ENCODE data around the gene FAT2.
"Not testable (repeated sequence)": the region's sequence is repeated elsewhere in the genome, so short reads cannot be mapped to it uniquely, and the experiment has no call there.

FAT2 gene

GRCh38 chr5:151579146-151579545, 12.0 kb downstream of the FAT2 start:
- not testable (repeated sequence) for H3K9me3 ChIP-seq (ENCODE audit: control insufficient read depth, low read length); H2BK5ac ChIP-seq (ENCODE audit: low read depth, low read length, poor library complexity, severe bottlenecking); H2BK12ac ChIP-seq (ENCODE audit: low read length in 2 of 2); DNase-seq; H3K4me3 ChIP-seq (ENCODE audit: insufficient read depth in 1 of 2, low read depth in 1 of 2, low read length in 2 of 2); H3K14ac ChIP-seq (ENCODE audit: low read length in 2 of 2); H3K23ac ChIP-seq (ENCODE audit: low read length in 2 of 2); H2BK120ac ChIP-seq (ENCODE audit: low read depth, low read length); H2AFZ ChIP-seq (ENCODE audit: low read depth, low read length); H4K8ac ChIP-seq (ENCODE audit: low read length); H3K9ac ChIP-seq (ENCODE audit: low read length); H3K18ac ChIP-seq (ENCODE audit: low read depth in 1 of 2, low read length in 2 of 2); H4K91ac ChIP-seq (ENCODE audit: low read length); H3K79me1 ChIP-seq (replicated peaks; ENCODE audit: low read length, poor library complexity, severe bottlenecking); H3K4me1 ChIP-seq (ENCODE audit: control insufficient read depth, insufficient read depth, low read depth, low read length); H2BK15ac ChIP-seq (ENCODE audit: low read depth, poor library complexity, severe bottlenecking); H3K36me3 ChIP-seq (ENCODE audit: control insufficient read depth in 1 of 2, insufficient read depth in 2 of 2, low read depth in 1 of 2, low read length in 2 of 2); H3K27ac ChIP-seq (ENCODE audit: low read length, poor library complexity, severe bottlenecking); H3K4ac ChIP-seq (ENCODE audit: low read depth in 1 of 2, low read length in 2 of 2); H3K4me2 ChIP-seq (ENCODE audit: low read length, poor library complexity, severe bottlenecking); H2AK5ac ChIP-seq (ENCODE audit: low read length, severe bottlenecking)
- peaks cover 0 to 21% of the 10 kb centered on the region in 2 experiments for H3K27me3 ChIP-seq (ENCODE audit: control insufficient read depth in 1 of 2, insufficient read depth in 1 of 2, low read length in 2 of 2)
- WGBS: no CpG with 5 or more reads among the region's 1 CpG

DNA sequence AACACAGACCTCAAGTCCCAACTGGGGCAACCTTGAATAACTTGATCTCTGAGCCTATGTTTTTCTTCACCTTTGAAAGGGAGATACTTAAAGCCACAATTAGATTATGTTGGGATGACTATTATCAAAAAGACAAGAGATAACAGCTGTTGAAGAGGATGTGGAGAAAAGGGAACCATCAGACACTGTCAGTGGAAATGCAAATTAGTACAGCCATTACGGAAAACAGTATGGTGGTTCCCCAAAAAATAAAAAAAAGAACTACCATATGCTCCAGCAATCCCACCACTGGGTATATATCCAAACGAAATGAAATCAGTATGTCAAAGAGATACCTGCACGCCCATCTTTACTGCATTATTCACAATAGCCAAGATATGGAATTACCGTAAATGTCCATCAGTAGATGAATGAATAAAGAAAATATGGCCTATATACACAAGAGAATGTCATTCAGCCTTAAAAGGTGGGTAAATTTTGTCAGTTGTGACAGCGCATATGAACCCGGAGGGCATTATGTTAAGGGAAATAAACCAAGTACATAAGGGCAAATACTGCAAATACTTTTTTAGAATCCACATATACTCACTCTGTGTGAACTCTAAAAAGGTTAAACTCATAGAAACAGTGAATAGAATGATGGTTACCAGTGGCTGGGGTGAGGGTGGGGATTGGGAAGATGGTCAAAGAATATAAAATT, 12.7 kb downstream of the FAT2 start:
- Histone ChIP-seq H3K27ac (ENCODE audit: low read length, poor library complexity, severe bottlenecking) (no peak overlapping the region), H3K14ac (ENCODE audit: low read length in 2 of 2) (no peak overlapping the region), H3K4me3 (ENCODE audit: insufficient read depth in 1 of 2, low read depth in 1 of 2, low read length in 2 of 2) (no peak overlapping the region), H2AFZ (ENCODE audit: low read depth, low read length) (no peak overlapping the region), H3K27me3 (ENCODE audit: control insufficient read depth in 1 of 2, insufficient read depth in 1 of 2, low read length in 2 of 2) (peaks cover 0 to 24% of the 10 kb centered on the region in 2 experiments), H4K91ac (ENCODE audit: low read length) (no peak overlapping the region), H3K4me2 (ENCODE audit: low read length, poor library complexity, severe bottlenecking) (no peak overlapping the region), H2BK15ac (ENCODE audit: low read depth, poor library complexity, severe bottlenecking) (no peak overlapping the region), H3K18ac (ENCODE audit: low read depth in 1 of 2, low read length in 2 of 2) (no peak overlapping the region), H3K36me3 (ENCODE audit: control insufficient read depth in 1 of 2, insufficient read depth in 2 of 2, low read depth in 1 of 2, low read length in 2 of 2) (no peaks in the 10 kb centered on the region), H2BK5ac (ENCODE audit: low read depth, low read length, poor library complexity, severe bottlenecking) (no peak overlapping the region), H3K9me3 (ENCODE audit: control insufficient read depth, low read length) (no peaks in the 10 kb centered on the region), H3K23ac (ENCODE audit: low read length in 2 of 2) (no peak overlapping the region), H3K4ac (ENCODE audit: low read depth in 1 of 2, low read length in 2 of 2) (no peak overlapping the region), H2AK5ac (ENCODE audit: low read length, severe bottlenecking) (no peak overlapping the region), H2BK120ac (ENCODE audit: low read depth, low read length) (no peak overlapping the region), H3K79me1 (replicated peaks; ENCODE audit: low read length, poor library complexity, severe bottlenecking) (no peaks in the 10 kb centered on the region), H3K4me1 (ENCODE audit: control insufficient read depth, insufficient read depth, low read depth, low read length) (peaks cover 2% of the 10 kb centered on the region), H2BK12ac (ENCODE audit: low read length in 2 of 2) (no peak overlapping the region), H3K9ac (ENCODE audit: low read length) (no peak overlapping the region), H4K8ac (ENCODE audit: low read length) (no peak overlapping the region)
- WGBS: 64% methylated on average over 1 of the region's 6 CpGs
- DNase-seq: no peak

GRCh38 chr5:151577566-151577965, 13.6 kb downstream of the FAT2 start:
- Histone ChIP-seq H3K18ac (ENCODE audit: low read depth in 1 of 2, low read length in 2 of 2) (no peak overlapping the region), H2BK5ac (ENCODE audit: low read depth, low read length, poor library complexity, severe bottlenecking) (no peak overlapping the region), H3K9ac (ENCODE audit: low read length) (no peak overlapping the region), H2AFZ (ENCODE audit: low read depth, low read length) (no peak overlapping the region), H3K23ac (ENCODE audit: low read length in 2 of 2) (no peak overlapping the region), H4K91ac (ENCODE audit: low read length) (no peak overlapping the region), H2BK120ac (ENCODE audit: low read depth, low read length) (no peak overlapping the region), H3K14ac (ENCODE audit: low read length in 2 of 2) (no peak overlapping the region), H3K27me3 (ENCODE audit: control insufficient read depth in 1 of 2, insufficient read depth in 1 of 2, low read length in 2 of 2) (peaks cover 0 to 16% of the 10 kb centered on the region in 2 experiments), H2AK5ac (ENCODE audit: low read length, severe bottlenecking) (no peak overlapping the region), H3K4me3 (ENCODE audit: insufficient read depth in 1 of 2, low read depth in 1 of 2, low read length in 2 of 2) (no peak overlapping the region), H4K8ac (ENCODE audit: low read length) (no peak overlapping the region), H3K9me3 (ENCODE audit: control insufficient read depth, low read length) (no peaks in the 10 kb centered on the region), H3K79me1 (replicated peaks; ENCODE audit: low read length, poor library complexity, severe bottlenecking) (no peaks in the 10 kb centered on the region), H3K36me3 (ENCODE audit: control insufficient read depth in 1 of 2, insufficient read depth in 2 of 2, low read depth in 1 of 2, low read length in 2 of 2) (no peaks in the 10 kb centered on the region), H3K4me2 (ENCODE audit: low read length, poor library complexity, severe bottlenecking) (no peak overlapping the region), H3K4ac (ENCODE audit: low read depth in 1 of 2, low read length in 2 of 2) (no peak overlapping the region), H3K27ac (ENCODE audit: low read length, poor library complexity, severe bottlenecking) (no peak overlapping the region), H3K4me1 (ENCODE audit: control insufficient read depth, insufficient read depth, low read depth, low read length) (peaks cover 2% of the 10 kb centered on the region), H2BK15ac (ENCODE audit: low read depth, poor library complexity, severe bottlenecking) (no peak overlapping the region), H2BK12ac (ENCODE audit: low read length in 2 of 2) (no peak overlapping the region)
- no peak for DNase-seq
- 72% methylated on average over 5 of the region's 5 CpGs for WGBS

DNA sequence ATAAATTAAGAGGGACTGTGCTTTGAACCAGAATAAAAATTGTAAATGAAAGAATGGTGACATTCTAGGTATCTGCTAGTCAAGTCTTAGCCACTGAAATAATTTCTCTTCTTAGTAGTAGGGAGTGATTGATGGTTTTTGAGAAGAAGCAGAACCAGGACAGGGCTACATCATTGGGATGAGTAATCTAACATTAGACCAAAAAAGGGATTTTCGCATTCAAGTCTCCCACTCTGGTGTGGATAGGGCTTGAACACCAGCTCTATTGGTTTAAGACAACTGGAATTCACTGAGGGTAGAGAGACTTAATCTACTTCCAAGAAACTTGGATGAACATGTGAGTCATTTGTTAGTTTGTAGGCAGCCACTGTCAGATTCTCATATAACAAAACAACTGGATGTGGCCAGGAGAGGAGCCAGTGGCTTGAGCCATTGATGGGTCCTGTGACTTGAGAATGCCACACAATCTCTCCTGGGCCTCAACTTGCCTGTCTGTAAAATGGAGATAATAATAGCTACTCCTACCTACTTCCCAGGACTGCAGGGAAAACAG, 16.6 kb downstream of the FAT2 start:
- Histone ChIP-seq H4K8ac (ENCODE audit: low read length) (no peak overlapping the region), H3K4me3 (ENCODE audit: insufficient read depth in 1 of 2, low read depth in 1 of 2, low read length in 2 of 2) (no peak overlapping the region), H2AFZ (ENCODE audit: low read depth, low read length) (no peak overlapping the region), H3K23ac (ENCODE audit: low read length in 2 of 2) (no peak overlapping the region), H3K4me2 (ENCODE audit: low read length, poor library complexity, severe bottlenecking) (no peak overlapping the region), H3K4ac (ENCODE audit: low read depth in 1 of 2, low read length in 2 of 2) (no peak overlapping the region), H3K18ac (ENCODE audit: low read depth in 1 of 2, low read length in 2 of 2) (no peak overlapping the region), H3K9me3 (ENCODE audit: control insufficient read depth, low read length) (no peaks in the 10 kb centered on the region), H3K79me1 (replicated peaks; ENCODE audit: low read length, poor library complexity, severe bottlenecking) (no peaks in the 10 kb centered on the region), H4K91ac (ENCODE audit: low read length) (no peak overlapping the region), H3K9ac (ENCODE audit: low read length) (no peak overlapping the region), H3K27me3 (ENCODE audit: control insufficient read depth in 1 of 2, insufficient read depth in 1 of 2, low read length in 2 of 2) (peaks cover 0 to 3% of the 10 kb centered on the region in 2 experiments), H3K4me1 (ENCODE audit: control insufficient read depth, insufficient read depth, low read depth, low read length) (peaks cover 3% of the 10 kb centered on the region), H2AK5ac (ENCODE audit: low read length, severe bottlenecking) (no peak overlapping the region), H2BK15ac (ENCODE audit: low read depth, poor library complexity, severe bottlenecking) (no peak overlapping the region), H3K27ac (ENCODE audit: low read length, poor library complexity, severe bottlenecking) (no peak overlapping the region), H3K14ac (ENCODE audit: low read length in 2 of 2) (no peak overlapping the region), H2BK120ac (ENCODE audit: low read depth, low read length) (no peak overlapping the region), H2BK12ac (ENCODE audit: low read length in 2 of 2) (no peak overlapping the region), H3K36me3 (ENCODE audit: control insufficient read depth in 1 of 2, insufficient read depth in 2 of 2, low read depth in 1 of 2, low read length in 2 of 2) (no peaks in the 10 kb centered on the region), H2BK5ac (ENCODE audit: low read depth, low read length, poor library complexity, severe bottlenecking) (no peak overlapping the region)
- WGBS: 77% methylated on average over 1 of the region's 1 CpG
- DNase-seq: no peak
